Testis (tissue), 3 donors: ENCODE results near the gene MEAF6. TPM values are rescaled to one million over a fixed set of nuclear protein-coding genes. Genes with fewer than 3 reads are reported as not detected.
A peak's percentile ranks its signal among the peaks of the same experiment; 100 is the strongest.

Source experiments
- DNase-seq: peaks from one replicate; pipeline ENCODE4 v3.0.0-alpha.2; 2019
- H3K27ac ChIP-seq, 2 donors: fragments of 200-600 bp; sonication (generic); one replicate each; pipeline ENCODE4 v1.5.1; 2019
- H3K27me3 ChIP-seq: fragments of 200-600 bp; sonication (generic); one replicate; pipeline ENCODE4 v1.5.1; 2019
- H3K36me3 ChIP-seq: fragments of 200-600 bp; sonication (generic); one replicate; pipeline ENCODE4 v1.5.1; 2017; ENCODE audit warnings: low read depth; ENCODE audit errors: missing control alignments
- H3K4me1 ChIP-seq: fragments of 200-600 bp; sonication (generic); one replicate; pipeline ENCODE4 v1.5.1; 2019
- H3K4me3 ChIP-seq, 2 donors: fragments of 200-600 bp; sonication (generic); one replicate each; pipeline ENCODE4 v1.5.1; 2017 to 2019
- H3K9me3 ChIP-seq: fragments of 200-600 bp; sonication (generic); one replicate; pipeline ENCODE4 v1.5.1; 2017
- CTCF ChIP-seq, 3 experiments: fragments of 450-650 bp in 2 of 3; fragments of 200-600 bp in 1 of 3; sonication (generic) in 1 of 3; IDR thresholded peaks; one replicate each; pipeline ENCODE4 v1.5.1; 2016 to 2019; ENCODE audit warnings: antibody characterized with exemption in 3 of 3, mild to moderate bottlenecking in 2 of 3, moderate library complexity in 1 of 3
- POLR2A ChIP-seq: fragments of 450-650 bp; IDR thresholded peaks from one replicate; pipeline ENCODE4 v1.6.1; 2017; ENCODE audit warnings: antibody characterized with exemption, mild to moderate bottlenecking, moderate library complexity
- WGBS, 2 donors: methylation state at CpG; one replicate each; pipeline ENCODE4 v1.1.5; 2018; 5-methylcytosine and 5-hydroxymethylcytosine counted together
- intact Hi-C: fragments of 100-400 bp; cut with DNase I; formaldehyde crosslinking; loops from one replicate; pipeline ENCODE4 v1.15.1; 2023; ENCODE audit warnings: low total_unique reads
- polyA plus RNA-seq: library from polyadenylated mRNA; stranded (reverse); fragments of 350-450 nt; fragmentation: Illumina TruSeq; extraction: RNeasy Lipid Tissue Mini Kit (QIAGEN cat#74804); gene quantifications from one replicate; pipeline ENCODE4 v1.2.3, GENCODE V29; 2014; ENCODE audit warnings: low read depth, low replicate concordance; ENCODE audit not compliant: insufficient read depth
- total RNA-seq, 2 donors: library from RNA; depleted of rRNA; stranded (reverse); fragments of >200 nt; gene quantifications; one replicate each; pipeline ENCODE4 v1.2.3, GENCODE V29; 2016

MEAF6 gene
- total and polyA plus RNA-seq, 3 donors from 2014 or later, result 132 to 140 (median 134) TPM

- no peaks in the 10 kb centered on the region for H3K4me1 ChIP-seq
- intact Hi-C loops, result no loop called here
- no peak overlapping the region for H3K27ac ChIP-seq
- H3K9me3 ChIP-seq, result no peaks in the 10 kb centered on the region
- H3K36me3 ChIP-seq, result no peaks in the 10 kb centered on the region
- no peak for DNase-seq
- no peaks in the 10 kb centered on the region for H3K27me3 ChIP-seq
- no peak overlapping the region for H3K4me3 ChIP-seq
- no peak for TF ChIP-seq CTCF (IDR thresholded peaks at IDR 0.05)
- no peak for TF ChIP-seq POLR2A
- WGBS, 2 donors, result 91% methylated on average over 6 of the region's 6 CpGs
Observed at GRCh38 chr1:37465593-37466517, 48.7 kb downstream of the MEAF6 start.

GRCh38 chr1:37464443-37464842, 50.1 kb downstream of the MEAF6 start:
- no peak overlapping the region for H3K4me3 ChIP-seq
- H3K9me3 ChIP-seq, result no peaks in the 10 kb centered on the region
- 70 to 93% methylated on average over 2 of the region's 2 CpGs for WGBS, 2 donors
- H3K4me1 ChIP-seq, result no peaks in the 10 kb centered on the region
- TF ChIP-seq POLR2A, result no peak
- TF ChIP-seq CTCF (IDR thresholded peaks at IDR 0.05), result no peak
- H3K27me3 ChIP-seq, result no peaks in the 10 kb centered on the region
- no peaks in the 10 kb centered on the region for H3K36me3 ChIP-seq
- no peak overlapping the region for H3K27ac ChIP-seq
- no peak for DNase-seq
- intact Hi-C loops, result no loop called here

- 57 to 77% methylated on average over 9 of the region's 9 CpGs for WGBS, 2 donors
- Histone ChIP-seq H3K4me1 (no peaks in the 10 kb centered on the region), H3K27ac (peak overlapping the region in 1 of 2 donors; percentile 24), H3K27me3 (no peaks in the 10 kb centered on the region), H3K4me3 (no peak overlapping the region), H3K9me3 (no peaks in the 10 kb centered on the region), H3K36me3 (no peaks in the 10 kb centered on the region)
- intact Hi-C loops, result no loop called here
- TF ChIP-seq POLR2A (no peak), CTCF (IDR thresholded peaks at IDR 0.05) (no peak)
- no peak for DNase-seq
Observed at GRCh38 chr1:37461698-37462436, 52.7 kb downstream of the MEAF6 start.

- Histone ChIP-seq H3K27ac (no peak overlapping the region), H3K36me3 (no peaks in the 10 kb centered on the region), H3K27me3 (no peaks in the 10 kb centered on the region), H3K4me3 (no peak overlapping the region), H3K9me3 (no peaks in the 10 kb centered on the region), H3K4me1 (no peaks in the 10 kb centered on the region)
- intact Hi-C loops, result no loop called here
- WGBS, 2 donors, result 80 to 83% methylated on average over 3 of the region's 3 CpGs
- DNase-seq, result no peak
- TF ChIP-seq CTCF (IDR thresholded peaks at IDR 0.05), result no peak
Observed at GRCh38 chr1:37458551-37458950, 56.0 kb downstream of the MEAF6 start.
